ENCODE data around the gene CHST5.
"Not testable (repeated sequence)": the region's sequence is repeated elsewhere in the genome, so short reads cannot be mapped to it uniquely, and the experiment has no call there.

DNA sequence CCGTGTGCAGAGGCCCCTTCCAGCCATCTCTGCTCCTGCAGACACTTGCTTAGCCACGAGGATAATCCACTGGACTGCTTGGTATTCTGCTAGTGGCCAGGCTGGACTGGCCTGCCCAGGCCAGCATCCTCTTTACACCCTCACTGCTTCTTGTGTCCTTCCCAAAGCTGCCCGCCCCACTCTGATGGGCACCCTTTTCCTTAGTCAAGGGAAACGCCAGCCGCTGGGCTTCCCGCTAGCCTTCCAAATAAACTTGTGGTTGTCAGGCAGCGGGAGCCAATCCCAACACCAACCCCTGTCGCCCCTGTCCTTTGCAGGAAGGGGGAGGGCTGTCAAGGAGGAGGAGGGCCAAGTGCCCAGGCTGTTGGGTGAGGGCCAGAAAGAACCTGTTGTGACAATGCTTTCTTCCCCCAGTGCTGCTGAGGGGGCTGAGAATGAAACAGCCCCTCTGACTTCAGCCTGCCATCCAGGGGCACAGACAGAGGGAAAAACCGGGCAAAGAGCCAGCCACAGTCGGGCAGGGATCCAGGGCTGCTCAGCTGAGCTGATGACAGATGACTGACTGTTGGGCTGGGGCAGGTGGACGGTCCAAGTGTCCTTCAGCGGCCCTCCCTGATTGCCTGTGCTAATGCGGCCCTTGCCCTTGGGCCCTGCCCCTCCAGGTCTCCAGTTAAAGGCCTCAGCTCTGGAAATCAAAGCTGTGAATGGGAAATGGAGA, 37.1 kb downstream of the CHST5 start:
- TF ChIP-seq, protein P1, sequence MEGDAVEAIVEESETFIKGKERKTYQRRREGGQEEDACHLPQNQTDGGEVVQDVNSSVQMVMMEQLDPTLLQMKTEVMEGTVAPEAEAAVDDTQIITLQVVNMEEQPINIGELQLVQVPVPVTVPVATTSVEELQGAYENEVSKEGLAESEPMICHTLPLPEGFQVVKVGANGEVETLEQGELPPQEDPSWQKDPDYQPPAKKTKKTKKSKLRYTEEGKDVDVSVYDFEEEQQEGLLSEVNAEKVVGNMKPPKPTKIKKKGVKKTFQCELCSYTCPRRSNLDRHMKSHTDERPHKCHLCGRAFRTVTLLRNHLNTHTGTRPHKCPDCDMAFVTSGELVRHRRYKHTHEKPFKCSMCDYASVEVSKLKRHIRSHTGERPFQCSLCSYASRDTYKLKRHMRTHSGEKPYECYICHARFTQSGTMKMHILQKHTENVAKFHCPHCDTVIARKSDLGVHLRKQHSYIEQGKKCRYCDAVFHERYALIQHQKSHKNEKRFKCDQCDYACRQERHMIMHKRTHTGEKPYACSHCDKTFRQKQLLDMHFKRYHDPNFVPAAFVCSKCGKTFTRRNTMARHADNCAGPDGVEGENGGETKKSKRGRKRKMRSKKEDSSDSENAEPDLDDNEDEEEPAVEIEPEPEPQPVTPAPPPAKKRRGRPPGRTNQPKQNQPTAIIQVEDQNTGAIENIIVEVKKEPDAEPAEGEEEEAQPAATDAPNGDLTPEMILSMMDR (conservative IDR thresholded peaks at IDR 0.05; ENCODE audit: low read depth, low read length) = not testable (repeated sequence)
- not testable (repeated sequence) for TF ChIP-seq EZH2 (IDR thresholded peaks at IDR 0.05; ENCODE audit: borderline replicate concordance, low read depth, low read length, poor library complexity, severe bottlenecking)
